GM23338 (cell line): ENCODE data around the gene CCDC39. TPM values are rescaled to one million over a fixed set of nuclear protein-coding genes. Genes with fewer than 3 reads are reported as not detected.
A peak's percentile ranks its signal among the peaks of the same experiment; 100 is the strongest.

Experiments
- ATAC-seq: fragments of 200-7000 bp; cut with Tn5 transposase; 3 replicates; pipeline ENCODE4 v1.9.1; 2020
- DNase-seq: peaks from one replicate; pipeline ENCODE4 v3.0.0-alpha.2; 2015; ENCODE audit warnings: low spot score
- H2AFZ ChIP-seq: fragments of 200-600 bp; sonication (generic); 2 replicates; pipeline ENCODE4 v1.8.0; 2016; ENCODE audit warnings: antibody characterized with exemption, mild to moderate bottlenecking, moderate library complexity
- H3F3A ChIP-seq: fragments of 200-600 bp; sonication (generic); replicated peaks from 2 replicates; pipeline ENCODE4 v1.8.0; 2017; ENCODE audit warnings: antibody characterized with exemption, mixed run types, low read depth
- H3K27ac ChIP-seq: fragments of 200-600 bp; sonication (generic); 2 replicates; pipeline ENCODE4 v1.6.1; 2016; ENCODE audit warnings: low read depth
- H3K27me3 ChIP-seq: fragments of 200-600 bp; sonication (generic); 2 replicates; pipeline ENCODE4 v1.8.0; 2016; ENCODE audit warnings: mild to moderate bottlenecking, mixed run types, moderate library complexity; ENCODE audit not compliant: insufficient read depth
- H3K36me3 ChIP-seq: fragments of 200-600 bp; sonication (generic); 2 replicates; pipeline ENCODE4 v1.8.0; 2016; ENCODE audit warnings: mild to moderate bottlenecking; ENCODE audit not compliant: insufficient read depth
- H3K4me1 ChIP-seq: fragments of 200-600 bp; sonication (generic); 2 replicates; pipeline ENCODE4 v1.8.0; 2016; ENCODE audit warnings: mild to moderate bottlenecking, moderate library complexity; ENCODE audit not compliant: insufficient read depth
- H3K4me2 ChIP-seq: fragments of 200-600 bp; sonication (generic); 2 replicates; pipeline ENCODE4 v1.7.1; 2017; ENCODE audit warnings: mixed run types
- H3K4me3 ChIP-seq: fragments of 200-600 bp; sonication (generic); 2 replicates; pipeline ENCODE4 v1.6.1; 2016; ENCODE audit warnings: mixed run types
- H3K79me2 ChIP-seq: fragments of 200-600 bp; sonication (generic); replicated peaks from 2 replicates; pipeline ENCODE4 v1.8.0; 2017; ENCODE audit warnings: mild to moderate bottlenecking; ENCODE audit not compliant: insufficient read depth
- H3K9me2 ChIP-seq: fragments of 200-600 bp; sonication (generic); 2 replicates; pipeline ENCODE4 v1.8.0; 2017; ENCODE audit not compliant: insufficient read depth
- H4K20me1 ChIP-seq: fragments of 200-600 bp; sonication (generic); replicated peaks from 2 replicates; pipeline ENCODE4 v1.8.0; 2017; ENCODE audit warnings: mild to moderate bottlenecking; ENCODE audit not compliant: insufficient read depth
- H3K27ac Mint-ChIP-seq: 2 replicates; pipeline ENCODE4 v1.8.0; 2020; ENCODE audit warnings: inconsistent platforms, mild to moderate bottlenecking, moderate library complexity, mixed read lengths
- H3K27me3 Mint-ChIP-seq: 3 replicates; pipeline ENCODE4 v1.8.0; 2022; ENCODE audit warnings: low read depth, mild to moderate bottlenecking, moderate library complexity, mixed read lengths, inconsistent platforms; ENCODE audit not compliant: insufficient read depth, poor library complexity
- H3K36me3 Mint-ChIP-seq: 3 replicates; pipeline ENCODE4 v1.8.0; 2021; ENCODE audit warnings: low read depth, mild to moderate bottlenecking, inconsistent platforms, moderate library complexity, mixed read lengths
- H3K4me1 Mint-ChIP-seq: 3 replicates; pipeline ENCODE4 v1.8.0; 2020; ENCODE audit warnings: mild to moderate bottlenecking, inconsistent platforms, mixed read lengths
- H3K4me3 Mint-ChIP-seq: 3 replicates; pipeline ENCODE4 v1.8.0; 2021; ENCODE audit warnings: moderate library complexity, mild to moderate bottlenecking, inconsistent platforms, mixed read lengths
- H3K9me3 Mint-ChIP-seq: 3 replicates; pipeline ENCODE4 v1.8.0; 2020; ENCODE audit warnings: moderate library complexity, mild to moderate bottlenecking, inconsistent platforms, mixed read lengths
- CREB1 ChIP-seq: fragments of 250-450 bp; sonication (Bioruptor Pico); IDR thresholded peaks from 2 replicates; pipeline ENCODE4 v1.5.0; 2020; ENCODE audit warnings: low read depth, mild to moderate bottlenecking, moderate library complexity
- CTCF ChIP-seq, 2 experiments: fragments of 200-600 bp in 1 of 2; sonication (generic) in 1 of 2; conservative IDR thresholded peaks; 2 replicates each; pipeline versions ENCODE4 v1.5.1 to v1.6.1; 2016 to 2017; ENCODE audit warnings: antibody characterized with exemption in 2 of 2, low read depth in 2 of 2, mild to moderate bottlenecking in 2 of 2, moderate library complexity in 1 of 2
- EZH2 ChIP-seq: fragments of 200-600 bp; sonication (generic); IDR thresholded peaks from one replicate; pipeline ENCODE4 v1.8.0; 2017; ENCODE audit warnings: antibody characterized with exemption, mild to moderate bottlenecking, low read depth; ENCODE audit not compliant: unreplicated experiment
- EZH2phosphoT487 ChIP-seq: fragments of 200-600 bp; sonication (generic); IDR thresholded peaks from one replicate; pipeline ENCODE4 v1.8.1; 2018; ENCODE audit warnings: antibody characterized with exemption; ENCODE audit not compliant: unreplicated experiment
- JUNB ChIP-seq: IDR thresholded peaks from one replicate; pipeline ENCODE4 v1.6.1; 2016; ENCODE audit warnings: antibody characterized with exemption; ENCODE audit not compliant: unreplicated experiment
- POLR2AphosphoS5 ChIP-seq: IDR thresholded peaks from 2 replicates; pipeline ENCODE4 v1.6.1; 2016; ENCODE audit warnings: antibody characterized with exemption, low read depth
- REST ChIP-seq: IDR thresholded peaks from one replicate; pipeline ENCODE4 v1.6.1; 2018; ENCODE audit warnings: antibody characterized with exemption; ENCODE audit not compliant: unreplicated experiment
- STAT1 ChIP-seq: IDR thresholded peaks from one replicate; pipeline ENCODE4 v1.6.1; 2016; ENCODE audit warnings: antibody characterized with exemption; ENCODE audit not compliant: unreplicated experiment
- ZNF331 ChIP-seq: fragments of 250-450 bp; sonication (Bioruptor Pico); IDR thresholded peaks from 2 replicates; pipeline ENCODE4 v1.5.0; 2020; ENCODE audit warnings: low read depth, mild to moderate bottlenecking, moderate library complexity
- polyA plus RNA-seq: library from polyadenylated mRNA; unstranded; fragments of >200 nt; fragmentation: Nextera tagmentation; extraction: Ambion mirVana; gene quantifications from 2 replicates; pipeline ENCODE4 v1.2.1, GENCODE V29; 2016
- total RNA-seq: library from RNA; depleted of rRNA; stranded (reverse); fragments of >200 nt; shearing (Covaris generic); gene quantifications from 2 replicates; pipeline ENCODE4 v1.2.3, GENCODE V29; 2014

CCDC39 gene
- total and polyA plus RNA-seq, 2 experiments from 2014 or later: 0.52 to 2.6 TPM

GRCh38 chr3:180646187-180646790 lies 33.0 kb downstream of the CCDC39 start:
- H3K79me2 ChIP-seq: no peaks in the 10 kb centered on the region
- H3F3A ChIP-seq: no peaks in the 10 kb centered on the region
- no peak overlapping the region for H3K4me3 ChIP-seq
- H3K4me1 ChIP-seq: no peaks in the 10 kb centered on the region
- Mint-ChIP-seq H3K36me3 (no peaks in the 10 kb centered on the region), H3K27me3 (no peaks in the 10 kb centered on the region), H3K27ac (no peak overlapping the region), H3K4me3 (no peak overlapping the region), H3K9me3 (no peaks in the 10 kb centered on the region), H3K4me1 (peaks cover 2% of the 10 kb centered on the region; the same call in 1 of the 3 replicates)
- no peaks in the 10 kb centered on the region for H4K20me1 ChIP-seq
- ATAC-seq (peak; percentile 43; the same call in 2 of the 3 replicates), DNase-seq (peak; percentile 39)
- no peak overlapping the region for H3K4me2 ChIP-seq
- no peaks in the 10 kb centered on the region for H3K9me2 ChIP-seq
- no peak overlapping the region for H2AFZ ChIP-seq
- H3K36me3 ChIP-seq: no peaks in the 10 kb centered on the region
- no peak overlapping the region for H3K27ac ChIP-seq
- no peaks in the 10 kb centered on the region for H3K27me3 ChIP-seq
- TF ChIP-seq EZH2: no peak
- TF ChIP-seq CTCF (conservative IDR thresholded peaks at IDR 0.05; ENCODE audit: low read depth in 2 of 2): peak; percentile 31 to 50
- no peak for TF ChIP-seq JUNB

- H3K36me3 Mint-ChIP-seq: no peaks in the 10 kb centered on the region
- Histone ChIP-seq H3K4me1 (no peaks in the 10 kb centered on the region), H3K4me3 (no peak overlapping the region)
- TF ChIP-seq EZH2phosphoT487: no peak
- no peak for TF ChIP-seq POLR2AphosphoS5
- no peak for TF ChIP-seq CREB1 (CRISPR knock-in tag)
- no peak for TF ChIP-seq ZNF331
- no peak for TF ChIP-seq JUNB
- no peak for TF ChIP-seq CTCF (conservative IDR thresholded peaks at IDR 0.05; ENCODE audit: low read depth in 2 of 2)
- TF ChIP-seq EZH2: no peak
- TF ChIP-seq STAT1: no peak
- TF ChIP-seq REST: no peak
Measured at GRCh38 chr3:180640987-180641386, 38.3 kb downstream of the CCDC39 start.

More at GRCh38 chr3:180640987-180641386, 38.3 kb downstream of the CCDC39 start:
- no peaks in the 10 kb centered on the region for H3K9me2 ChIP-seq
- H3K9me3 Mint-ChIP-seq: no peaks in the 10 kb centered on the region
- H3K36me3 ChIP-seq: no peaks in the 10 kb centered on the region
- H3K4me2 ChIP-seq: no peak overlapping the region
- H3K79me2 ChIP-seq: no peaks in the 10 kb centered on the region
- H4K20me1 ChIP-seq: no peaks in the 10 kb centered on the region
- no peaks in the 10 kb centered on the region for H3F3A ChIP-seq
- no peaks in the 10 kb centered on the region for H3K27me3 ChIP-seq
- H3K4me3 Mint-ChIP-seq: no peak overlapping the region
- H3K27ac Mint-ChIP-seq: no peak overlapping the region
- no peak overlapping the region for H2AFZ ChIP-seq
- ATAC-seq (no peak), DNase-seq (no peak)
- no peaks in the 10 kb centered on the region for H3K27me3 Mint-ChIP-seq
- H3K27ac ChIP-seq: no peak overlapping the region
- H3K4me1 Mint-ChIP-seq: no peaks in the 10 kb centered on the region
